Nephron progenitor cell (in vitro differentiated cells): ENCODE measurements around the gene PARD3.
A peak's percentile ranks its signal among the peaks of the same experiment; 100 is the strongest.
"Not testable (repeated sequence)": the region's sequence is repeated elsewhere in the genome, so short reads cannot be mapped to it uniquely, and the experiment has no call there.

Experiments used
- DNase-seq: peaks from one replicate; pipeline ENCODE4 v3.0.0; 2021
- H3K27ac Mint-ChIP-seq: 2 replicates; pipeline ENCODE4 v1.8.0; 2021; ENCODE audit warnings: mild to moderate bottlenecking, moderate library complexity, mixed read lengths
- H3K27me3 Mint-ChIP-seq: 2 replicates; pipeline ENCODE4 v1.8.0; 2021; ENCODE audit warnings: mild to moderate bottlenecking, low read depth, mixed read lengths; ENCODE audit not compliant: poor library complexity
- H3K36me3 Mint-ChIP-seq: 2 replicates; pipeline ENCODE4 v1.8.0; 2021; ENCODE audit warnings: low read depth, mixed read lengths
- H3K4me1 Mint-ChIP-seq: 2 replicates; pipeline ENCODE4 v1.8.0; 2021; ENCODE audit warnings: mixed read lengths
- H3K4me3 Mint-ChIP-seq: 2 replicates; pipeline ENCODE4 v1.8.0; 2021; ENCODE audit warnings: mild to moderate bottlenecking, moderate library complexity, mixed read lengths
- H3K9me3 Mint-ChIP-seq: 2 replicates; pipeline ENCODE4 v1.8.0; 2021; ENCODE audit warnings: mild to moderate bottlenecking, moderate library complexity, mixed read lengths
- CTCF ChIP-seq: fragments of 200-600 bp; sonication (generic); IDR thresholded peaks from 2 replicates; pipeline ENCODE4 v1.5.0; 2021; ENCODE audit warnings: antibody characterized with exemption

Gene PARD3

GRCh38 chr10:34844448-34844847, 29.4 kb upstream of the PARD3 start:
- peaks cover 5% of the 10 kb centered on the region for H3K4me1 Mint-ChIP-seq
- no peak for DNase-seq
- H3K36me3 Mint-ChIP-seq, result no peaks in the 10 kb centered on the region
- no peak overlapping the region for H3K27ac Mint-ChIP-seq
- H3K27me3 Mint-ChIP-seq, result peaks cover 13% of the 10 kb centered on the region
- H3K9me3 Mint-ChIP-seq, result no peaks in the 10 kb centered on the region
- H3K4me3 Mint-ChIP-seq, result no peak overlapping the region
- TF ChIP-seq CTCF, result no peak

GRCh38 chr10:34843470-34843869, 28.4 kb upstream of the PARD3 start:
- H3K27ac Mint-ChIP-seq, H3K4me1 Mint-ChIP-seq, DNase-seq, H3K36me3 Mint-ChIP-seq, H3K4me3 Mint-ChIP-seq, H3K9me3 Mint-ChIP-seq: not testable (repeated sequence)
- peaks cover 13% of the 10 kb centered on the region for H3K27me3 Mint-ChIP-seq

GRCh38 chr10:34838366-34838900, 23.3 kb upstream of the PARD3 start:
- H3K36me3 Mint-ChIP-seq, result no peaks in the 10 kb centered on the region
- no peak overlapping the region for H3K27ac Mint-ChIP-seq
- DNase-seq, result no peak
- TF ChIP-seq CTCF, result no peak
- peaks cover 18% of the 10 kb centered on the region for H3K27me3 Mint-ChIP-seq
- no peak overlapping the region for H3K4me3 Mint-ChIP-seq
- peaks cover 22% of the 10 kb centered on the region for H3K4me1 Mint-ChIP-seq
- H3K9me3 Mint-ChIP-seq, result no peaks in the 10 kb centered on the region

GRCh38 chr10:34835908-34836508, 20.9 kb upstream of the PARD3 start:
- H3K36me3 Mint-ChIP-seq, result no peaks in the 10 kb centered on the region
- no peaks in the 10 kb centered on the region for H3K9me3 Mint-ChIP-seq
- H3K4me1 Mint-ChIP-seq, result peaks cover 17% of the 10 kb centered on the region
- peak overlapping the region; percentile 7 for H3K4me3 Mint-ChIP-seq
- no peak for TF ChIP-seq CTCF
- DNase-seq, result no peak
- no peak overlapping the region for H3K27ac Mint-ChIP-seq
- peaks cover 15% of the 10 kb centered on the region for H3K27me3 Mint-ChIP-seq

GRCh38 chr10:34834274-34834673, 19.2 kb upstream of the PARD3 start:
- Mint-ChIP-seq H3K9me3 (no peaks in the 10 kb centered on the region), H3K36me3 (no peaks in the 10 kb centered on the region), H3K4me3 (no peak overlapping the region), H3K27ac (no peak overlapping the region), H3K4me1 (peaks cover 27% of the 10 kb centered on the region), H3K27me3 (peaks cover 12% of the 10 kb centered on the region)
- TF ChIP-seq CTCF, result no peak
- no peak for DNase-seq

- Mint-ChIP-seq H3K27ac (no peak overlapping the region), H3K36me3 (no peaks in the 10 kb centered on the region), H3K9me3 (no peaks in the 10 kb centered on the region), H3K27me3 (peaks cover 8% of the 10 kb centered on the region), H3K4me1 (peaks cover 16% of the 10 kb centered on the region), H3K4me3 (peak overlapping the region; percentile 41)
- TF ChIP-seq CTCF, result no peak
- no peak for DNase-seq
Observed at GRCh38 chr10:34830217-34830822, 15.2 kb upstream of the PARD3 start.
